HG03108 (cell line): ENCODE data around the gene BCAP29.

Experiments used
- ATAC-seq: cut with Tn5 transposase; IDR thresholded peaks from one replicate; pipeline ENCODE4 v1.9.1; 2021; ENCODE audit warnings: moderate library complexity; ENCODE audit not compliant: unreplicated experiment

The BCAP29 gene

DNA sequence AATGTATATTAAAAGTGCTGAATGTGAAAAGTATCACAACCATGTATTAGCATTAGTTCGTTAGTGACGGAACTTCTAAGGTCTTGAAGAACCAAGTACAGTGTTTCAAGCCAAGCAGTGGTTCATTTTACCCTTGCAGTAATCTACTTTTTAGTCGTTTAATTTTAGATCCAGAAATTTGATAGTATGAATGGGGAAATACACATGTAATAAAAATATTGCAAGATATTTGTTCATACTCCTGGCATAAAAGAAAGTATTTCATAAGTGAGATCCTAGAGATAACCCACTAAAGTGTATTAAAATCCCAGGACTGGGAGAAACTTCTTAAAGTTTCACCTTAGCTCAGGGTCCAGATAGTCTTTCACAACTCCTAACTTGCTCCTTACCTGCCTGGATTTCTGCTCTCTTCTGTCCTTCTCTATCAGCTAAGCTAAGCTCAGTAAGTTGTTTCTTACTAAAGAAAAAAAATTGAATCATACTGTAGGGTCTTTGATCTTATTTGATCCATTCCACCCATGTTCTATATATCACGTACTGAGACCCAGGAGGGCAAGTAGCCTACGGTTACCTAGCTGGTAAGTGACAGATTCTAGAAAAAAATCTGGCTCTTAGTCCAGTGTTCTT lies 1.5 kb downstream of the BCAP29 start:
- no peak for ATAC-seq

DNA sequence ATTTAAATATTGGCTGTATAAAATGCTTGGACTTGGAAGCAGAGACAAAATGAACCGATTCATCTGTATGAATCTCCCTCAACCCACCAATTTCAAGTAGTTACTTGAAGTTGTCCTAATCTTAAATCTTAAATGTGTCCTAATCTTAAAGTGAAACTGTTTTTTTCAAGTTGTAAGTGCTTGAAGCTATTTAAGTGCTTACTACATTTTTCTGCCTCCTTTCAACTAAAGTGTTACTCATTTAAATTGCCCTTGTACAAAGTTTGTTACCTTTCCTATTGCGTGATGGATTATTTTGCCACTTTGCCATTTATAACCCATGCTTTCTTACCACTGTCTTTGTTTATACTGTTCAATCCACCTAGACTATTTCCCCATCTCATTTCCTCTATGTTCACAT lies 2.8 kb downstream of the BCAP29 start:
- no peak for ATAC-seq

DNA sequence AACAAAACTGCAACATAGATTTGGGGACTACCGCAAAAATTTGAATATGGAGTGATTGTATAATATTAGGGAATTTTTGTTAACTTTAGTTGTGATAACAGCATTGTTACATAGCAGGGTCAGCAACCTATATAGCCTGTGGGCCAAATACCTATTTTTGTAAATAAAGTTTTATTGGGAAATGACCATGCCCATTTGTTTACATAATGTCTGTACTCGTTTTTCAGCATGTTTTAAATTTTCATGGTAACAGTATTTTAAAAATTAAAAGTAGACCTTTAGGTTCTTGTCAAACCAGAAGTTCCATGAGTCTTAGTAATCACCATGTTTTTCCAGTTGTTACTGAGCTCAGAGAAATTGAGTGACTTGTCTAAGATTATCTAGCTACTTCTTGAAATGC lies 4.7 kb downstream of the BCAP29 start:
- no peak for ATAC-seq

DNA sequence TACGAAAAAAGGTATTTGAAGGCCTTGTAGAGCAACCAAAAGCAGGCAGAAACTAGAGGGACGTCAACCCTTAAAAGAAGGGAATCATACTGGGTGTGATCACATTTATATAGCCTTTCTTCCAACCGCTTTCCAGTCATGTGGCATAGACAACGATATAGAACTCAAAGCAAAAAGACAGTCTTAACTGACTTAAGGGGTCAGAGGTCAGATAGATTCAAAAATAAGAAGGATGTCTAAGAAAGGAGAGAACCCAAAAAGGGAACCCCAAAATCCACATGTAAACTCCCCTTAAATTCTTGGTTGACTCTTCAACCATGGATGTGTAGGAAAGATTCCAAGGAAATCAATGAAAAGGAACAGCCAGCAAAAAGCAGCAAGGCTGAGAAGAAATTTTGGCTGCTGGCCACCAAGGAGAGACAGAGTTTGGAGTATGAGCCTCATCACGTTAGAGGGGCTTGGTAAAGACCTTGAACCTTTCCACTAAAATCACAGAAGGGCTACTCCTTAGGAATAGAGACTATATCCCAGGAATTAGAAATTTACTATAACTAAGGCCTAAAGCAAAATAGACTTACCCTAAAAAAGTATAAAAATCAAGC lies 8.6 kb downstream of the BCAP29 start:
- ATAC-seq, result no peak

DNA sequence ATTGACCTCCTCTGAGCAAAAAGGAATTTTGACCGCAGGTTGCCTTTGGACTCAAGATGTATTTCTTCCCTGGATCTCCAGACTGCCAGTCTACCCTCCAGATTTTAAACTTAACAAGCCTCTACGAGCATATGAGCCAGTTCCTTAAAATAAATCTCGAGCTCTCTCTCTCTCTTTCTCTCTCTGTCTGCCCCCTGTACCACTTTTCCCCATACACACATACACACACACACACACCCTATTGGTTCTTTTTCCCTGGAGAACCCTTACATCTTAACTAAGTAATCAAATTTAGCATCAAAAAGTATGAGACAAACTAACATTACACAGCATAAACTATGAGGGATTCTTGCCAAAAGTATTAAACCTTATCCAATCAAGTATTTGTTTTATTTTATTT lies 11.4 kb downstream of the BCAP29 start:
- ATAC-seq, result no peak

DNA sequence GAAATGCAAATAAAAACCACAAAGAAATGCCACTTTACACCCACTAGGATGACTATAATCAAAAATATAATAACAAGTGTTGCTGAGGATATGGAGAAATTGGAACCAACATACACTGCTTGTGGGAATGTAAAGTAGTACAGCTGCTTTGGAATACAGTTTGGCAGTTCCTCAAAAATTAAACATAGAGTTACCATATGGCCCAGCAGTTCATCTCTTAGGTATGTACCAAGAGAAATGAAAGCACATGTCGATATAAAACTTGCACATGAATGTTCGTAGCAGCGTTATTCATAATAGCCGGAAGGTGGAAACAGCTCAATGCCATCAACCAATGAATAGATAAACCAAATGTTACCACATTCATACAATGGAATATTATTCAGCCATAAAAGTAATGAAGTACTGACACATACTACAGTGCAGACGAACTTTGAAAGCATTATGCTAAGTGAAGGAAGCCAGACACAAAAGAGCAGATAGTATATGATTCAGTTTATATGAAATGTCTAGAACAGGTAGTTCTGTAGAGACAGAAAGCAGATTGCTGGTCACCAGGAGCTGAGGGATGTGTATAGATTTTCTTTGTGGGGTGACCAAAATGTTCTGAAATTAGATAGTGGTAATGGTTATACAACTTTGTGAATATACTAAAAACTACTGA lies 12.4 kb downstream of the BCAP29 start:
- ATAC-seq, result no peak

DNA sequence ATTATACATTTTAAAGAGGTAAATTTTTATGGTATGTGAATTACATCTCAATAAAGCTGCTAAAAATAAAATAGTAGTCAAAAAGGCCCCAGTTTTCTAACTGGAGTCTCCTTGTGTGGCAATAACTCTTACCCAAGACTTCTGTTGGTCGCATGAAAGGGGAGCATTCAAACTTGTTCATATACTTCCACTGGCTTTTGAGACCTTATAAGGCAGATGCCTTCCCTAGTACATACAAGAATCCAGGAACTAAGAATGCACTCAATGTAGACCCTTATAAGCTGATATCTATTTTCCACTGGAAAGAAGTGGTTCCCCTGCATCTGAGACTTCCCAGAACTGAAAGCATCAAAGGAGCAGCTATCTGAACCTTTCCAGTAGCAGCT lies 13.0 kb downstream of the BCAP29 start:
- no peak for ATAC-seq

DNA sequence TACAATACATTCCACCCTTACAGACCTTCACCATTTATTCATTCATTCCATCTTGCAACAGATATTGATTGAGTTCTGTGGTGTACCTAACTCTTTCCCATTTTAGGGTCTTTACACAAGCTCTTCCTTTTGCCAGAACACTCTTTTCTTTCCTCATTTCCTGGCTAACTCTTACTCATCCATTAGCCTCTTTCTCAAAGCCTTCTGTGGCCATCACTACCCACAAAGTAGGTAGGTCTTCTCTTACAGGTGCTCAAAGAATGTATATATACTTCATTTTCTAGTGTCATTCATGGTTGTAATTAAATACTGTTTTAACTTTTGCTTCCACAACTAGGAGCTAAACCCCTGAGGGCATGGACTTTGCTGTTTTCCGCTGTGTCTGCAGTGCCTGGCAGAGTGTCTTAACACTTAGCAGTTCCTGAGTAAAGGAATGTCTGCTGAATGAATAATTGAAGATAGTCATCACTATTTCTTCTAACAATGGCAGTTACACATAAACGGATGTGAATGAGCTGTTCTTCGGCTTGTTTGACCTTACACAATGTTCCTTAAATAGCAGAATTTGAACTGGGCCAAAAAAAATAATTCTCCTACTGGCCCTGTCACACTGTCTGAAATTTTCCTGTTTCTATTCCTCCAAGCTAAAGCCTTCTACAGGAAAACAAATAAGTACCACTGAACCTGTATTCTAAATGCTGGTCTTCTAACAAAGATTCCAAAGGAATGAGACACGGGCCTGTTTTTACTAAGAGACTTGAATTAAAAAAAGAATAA lies 15.1 kb downstream of the BCAP29 start:
- ATAC-seq, result no peak

DNA sequence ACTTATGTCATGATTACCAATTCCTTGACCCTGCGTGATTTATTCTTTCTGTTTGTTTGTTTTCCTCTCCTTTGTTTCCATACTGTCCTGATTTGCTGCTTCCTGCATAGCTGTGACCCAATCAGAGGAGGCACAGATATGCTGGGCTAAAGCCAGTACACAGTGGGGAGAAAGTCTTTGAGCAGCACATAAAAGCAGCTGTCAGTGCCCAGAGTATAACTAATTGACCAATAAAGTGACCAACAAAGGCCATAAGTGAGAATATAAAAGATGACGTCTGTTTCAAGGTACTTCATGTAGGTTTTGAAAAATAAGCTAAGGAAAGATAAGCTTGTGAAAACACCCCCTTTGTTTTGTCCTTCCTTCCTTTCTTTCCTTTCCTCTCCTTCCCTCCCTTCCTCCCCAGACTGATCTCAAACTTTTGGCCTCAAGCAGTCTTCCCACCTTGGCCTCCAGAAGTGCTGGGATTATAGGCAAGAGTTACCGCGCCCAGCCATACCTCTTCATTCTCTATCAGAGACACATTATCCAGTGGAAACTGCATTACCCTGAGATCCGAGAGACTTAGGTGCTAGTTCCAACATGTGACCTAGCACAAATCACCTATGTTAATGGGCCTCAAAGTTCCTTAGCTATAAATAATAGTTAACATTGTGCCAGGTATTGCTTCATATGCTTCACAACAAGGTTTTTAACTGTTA lies 17.0 kb downstream of the BCAP29 start:
- ATAC-seq, result no peak

DNA sequence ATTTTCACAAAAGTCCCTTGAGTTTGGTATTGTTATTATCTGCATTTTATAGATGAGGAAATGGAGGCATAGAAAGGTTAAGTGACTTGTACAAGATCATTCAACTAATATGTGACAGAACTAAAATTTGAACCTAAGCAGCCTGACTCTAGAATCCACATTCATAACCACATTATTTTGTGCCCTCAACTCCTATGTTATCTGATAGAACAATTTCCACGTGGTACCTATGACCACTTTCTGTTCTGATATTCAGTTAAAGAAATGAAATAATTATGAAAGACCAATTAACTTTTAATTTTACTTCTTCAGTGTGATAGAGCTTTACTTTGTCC lies 17.5 kb downstream of the BCAP29 start:
- no peak for ATAC-seq

DNA sequence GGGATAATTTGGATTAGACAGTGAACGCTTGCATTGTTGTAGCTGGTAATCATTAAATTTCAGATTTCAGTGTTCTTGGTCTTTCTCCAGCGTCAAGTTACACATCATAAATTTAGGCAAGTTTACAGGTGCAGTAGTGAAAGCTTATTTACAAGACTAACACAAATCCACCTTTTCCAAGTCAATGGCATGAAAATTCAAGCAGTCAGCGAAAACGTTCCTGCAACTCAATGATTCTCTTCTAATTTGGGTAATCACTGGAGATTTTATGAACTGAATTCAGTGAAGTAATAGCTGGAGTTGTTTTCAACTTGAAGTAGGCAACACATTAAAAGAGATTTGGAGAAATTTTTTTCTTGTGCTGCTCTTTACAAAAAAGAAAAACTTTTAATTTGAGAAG lies 17.9 kb downstream of the BCAP29 start:
- ATAC-seq, result no peak

DNA sequence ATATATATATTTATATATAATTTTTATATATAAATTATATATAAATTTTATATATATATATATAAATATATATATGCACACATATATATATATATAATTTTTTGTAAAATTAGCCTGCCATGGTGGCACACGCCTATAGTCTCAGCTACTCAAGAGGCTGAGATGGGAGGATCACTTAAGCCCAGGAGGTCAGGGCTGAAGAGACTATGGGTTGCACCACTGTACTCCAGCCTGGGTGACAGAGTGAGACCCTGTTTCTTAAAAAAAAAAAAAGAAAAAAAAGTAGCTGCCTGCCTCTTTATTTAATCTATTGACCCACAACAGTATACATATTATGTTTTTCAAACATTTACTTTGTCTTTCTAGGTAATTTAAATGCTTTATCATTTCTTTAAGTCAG lies 19.2 kb downstream of the BCAP29 start:
- no peak for ATAC-seq

DNA sequence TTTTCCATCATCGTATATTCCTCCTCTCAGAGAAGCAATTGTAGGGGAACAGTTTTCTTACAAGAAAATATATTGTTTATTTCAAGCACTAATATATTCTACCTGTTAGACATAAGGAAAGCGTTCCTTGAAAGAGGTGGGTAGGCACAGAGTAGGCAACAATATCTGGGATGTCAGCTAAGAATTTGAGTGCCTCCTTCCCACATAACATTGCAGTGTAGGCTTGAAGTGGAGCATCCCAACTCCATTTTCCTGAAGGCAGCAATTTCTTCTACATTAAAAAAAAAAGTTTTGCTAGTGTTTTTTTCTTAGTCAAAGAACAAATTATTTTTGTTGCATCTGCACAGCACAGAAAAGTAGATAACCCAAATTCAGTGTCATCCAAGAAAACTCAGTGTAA lies 20.8 kb downstream of the BCAP29 start:
- no peak for ATAC-seq

DNA sequence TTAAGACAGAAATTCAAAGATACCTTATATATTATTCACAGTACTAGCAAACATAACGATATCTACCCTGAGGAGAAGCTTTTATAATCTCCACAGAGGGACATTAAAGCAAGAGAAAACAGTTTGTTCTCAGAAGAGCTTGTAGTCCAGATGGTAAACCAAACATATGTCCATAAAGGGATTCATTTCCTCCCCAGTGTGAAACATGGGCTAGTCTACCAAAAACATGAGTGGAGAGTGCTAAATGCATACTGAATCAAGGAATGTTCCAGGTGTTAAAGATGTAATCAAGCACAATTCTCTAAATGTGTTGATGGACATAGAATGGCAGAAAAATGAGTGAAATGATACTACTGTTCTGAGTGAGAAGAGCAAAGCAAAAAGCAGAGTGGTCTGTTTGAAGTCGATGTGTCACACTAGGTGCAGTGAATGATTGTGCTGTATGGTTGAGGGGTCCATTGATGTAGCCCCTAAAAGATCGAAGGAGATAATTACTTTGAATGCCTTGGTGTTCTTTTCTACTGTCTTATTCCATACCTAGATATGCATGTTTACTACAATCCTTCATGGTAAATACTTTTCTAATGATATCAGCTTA lies 25.3 kb downstream of the BCAP29 start:
- ATAC-seq, result no peak

DNA sequence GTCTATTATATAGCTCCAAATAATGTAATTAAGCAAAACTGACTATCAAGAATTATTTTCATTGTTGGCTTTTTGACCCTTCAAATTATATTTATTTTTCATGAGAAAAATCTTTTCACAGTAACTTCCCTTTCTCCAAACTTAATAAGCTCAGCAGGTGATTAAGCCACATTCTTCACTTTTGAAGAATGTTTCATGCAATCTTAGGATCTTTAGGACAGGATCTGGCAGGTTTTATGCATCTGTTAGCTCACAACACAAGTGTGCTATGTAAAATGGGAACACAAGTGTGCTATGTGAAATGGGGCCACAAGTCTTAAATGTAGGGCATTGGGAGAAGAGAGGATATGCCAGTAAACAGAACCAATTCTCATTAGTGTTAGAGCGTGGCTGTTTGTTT lies 26.3 kb downstream of the BCAP29 start:
- no peak for ATAC-seq

DNA sequence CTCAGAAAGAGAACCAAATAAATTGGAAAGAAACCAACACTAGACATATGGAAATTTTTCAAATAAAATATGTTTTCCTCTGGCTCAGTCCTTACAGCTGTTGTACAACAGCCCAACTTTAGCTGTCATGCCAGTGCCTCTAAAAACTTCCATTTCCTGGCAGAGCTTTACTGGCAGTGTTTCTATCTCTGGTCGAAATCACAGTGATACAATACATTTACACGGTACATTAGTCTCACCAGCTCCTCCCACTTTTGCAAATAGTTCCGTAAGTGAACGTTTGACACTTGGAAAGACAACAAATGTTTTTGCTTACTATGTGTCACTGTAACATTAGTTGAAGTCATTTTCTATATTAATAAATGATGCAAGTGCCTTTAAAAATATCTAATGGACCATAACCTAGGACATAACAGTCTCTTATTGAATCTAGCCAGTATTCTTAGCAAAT lies 29.8 kb downstream of the BCAP29 start:
- ATAC-seq, result no peak

DNA sequence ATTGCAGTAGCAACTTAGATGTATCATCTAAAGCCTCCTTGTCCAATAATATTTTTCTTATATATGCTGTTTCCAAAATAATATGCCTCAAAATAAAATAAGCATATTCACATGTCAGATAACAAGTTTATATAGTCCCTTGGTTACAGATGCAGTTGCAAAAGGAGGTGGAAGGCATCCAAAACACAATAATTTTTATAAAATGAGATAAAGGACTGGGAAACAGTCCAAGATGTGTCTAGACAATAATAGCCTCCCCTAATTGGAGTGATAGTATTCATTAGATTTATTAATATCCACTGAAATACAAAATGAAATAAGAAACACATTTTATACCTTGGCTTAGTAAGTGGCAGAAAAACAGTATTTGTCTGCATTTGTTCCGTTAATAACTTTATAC lies 30.3 kb downstream of the BCAP29 start:
- no peak for ATAC-seq

DNA sequence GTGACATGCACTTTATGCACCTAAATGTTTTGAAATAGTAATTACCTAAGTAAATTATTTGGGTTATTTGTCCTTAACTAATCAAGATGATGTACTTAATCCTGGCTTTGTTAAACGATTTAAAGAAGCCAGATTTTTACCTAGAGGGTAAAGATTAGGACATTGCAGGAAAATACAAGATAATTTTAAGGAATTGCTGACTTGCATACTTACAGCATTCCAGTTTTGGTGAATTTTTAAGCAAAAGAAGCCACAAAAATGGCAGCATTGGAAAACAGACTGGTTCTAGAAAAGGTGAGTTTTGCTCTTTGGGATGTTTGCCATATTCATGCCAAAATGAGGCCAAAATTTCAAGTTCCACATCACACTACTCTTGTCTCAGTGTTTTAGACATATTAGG lies 33.4 kb downstream of the BCAP29 start:
- no peak for ATAC-seq

DNA sequence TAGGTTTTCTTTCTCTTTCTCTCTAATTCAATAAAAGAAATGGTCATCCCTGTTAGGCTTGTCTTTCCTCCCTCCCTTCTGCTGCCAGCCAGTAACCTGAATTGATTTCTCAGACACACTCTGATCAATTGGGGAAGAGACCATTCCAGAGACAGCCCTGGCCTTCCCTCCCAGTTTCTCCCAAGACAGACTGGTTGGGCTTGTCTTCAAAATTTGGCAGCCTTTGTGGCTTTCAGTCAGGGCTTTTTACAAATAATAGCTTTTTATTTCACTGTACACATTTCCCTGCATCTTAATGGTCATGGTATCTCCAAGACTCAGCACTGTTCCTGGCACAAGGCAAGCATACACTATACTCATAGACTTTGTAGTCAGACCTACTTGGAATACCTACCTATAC lies 33.9 kb downstream of the BCAP29 start:
- no peak for ATAC-seq

DNA sequence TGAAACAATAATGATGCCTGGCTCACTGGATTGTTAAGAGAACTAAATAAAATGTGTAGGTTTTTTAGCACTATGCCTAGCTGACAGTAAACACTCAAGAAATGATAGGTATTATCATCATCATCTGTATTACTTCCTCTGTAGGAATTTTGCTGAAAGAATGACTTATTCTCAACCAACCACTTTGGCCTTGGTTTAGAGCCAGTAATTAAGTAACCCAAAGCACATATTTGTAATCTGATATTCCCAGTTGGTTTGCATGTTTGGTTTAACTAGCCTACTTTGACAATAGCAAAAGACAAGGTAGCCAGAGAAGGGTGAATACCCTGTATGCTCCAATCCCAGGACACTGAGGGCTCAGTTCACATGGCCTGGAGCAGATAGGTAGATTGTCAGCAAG lies 34.4 kb downstream of the BCAP29 start:
- ATAC-seq, result no peak
